HG03060 (cell line): ENCODE measurements around the gene PXDN.

ENCODE experiments used
- ATAC-seq: cut with Tn5 transposase; IDR thresholded peaks from one replicate; pipeline ENCODE4 v1.9.1; 2021; ENCODE audit warnings: low read depth, moderate number of reproducible peaks; ENCODE audit not compliant: unreplicated experiment

PXDN gene

GRCh38 chr2:1588051-1588977 lies 156.0 kb downstream of the PXDN start:
- ATAC-seq, result no peak

DNA sequence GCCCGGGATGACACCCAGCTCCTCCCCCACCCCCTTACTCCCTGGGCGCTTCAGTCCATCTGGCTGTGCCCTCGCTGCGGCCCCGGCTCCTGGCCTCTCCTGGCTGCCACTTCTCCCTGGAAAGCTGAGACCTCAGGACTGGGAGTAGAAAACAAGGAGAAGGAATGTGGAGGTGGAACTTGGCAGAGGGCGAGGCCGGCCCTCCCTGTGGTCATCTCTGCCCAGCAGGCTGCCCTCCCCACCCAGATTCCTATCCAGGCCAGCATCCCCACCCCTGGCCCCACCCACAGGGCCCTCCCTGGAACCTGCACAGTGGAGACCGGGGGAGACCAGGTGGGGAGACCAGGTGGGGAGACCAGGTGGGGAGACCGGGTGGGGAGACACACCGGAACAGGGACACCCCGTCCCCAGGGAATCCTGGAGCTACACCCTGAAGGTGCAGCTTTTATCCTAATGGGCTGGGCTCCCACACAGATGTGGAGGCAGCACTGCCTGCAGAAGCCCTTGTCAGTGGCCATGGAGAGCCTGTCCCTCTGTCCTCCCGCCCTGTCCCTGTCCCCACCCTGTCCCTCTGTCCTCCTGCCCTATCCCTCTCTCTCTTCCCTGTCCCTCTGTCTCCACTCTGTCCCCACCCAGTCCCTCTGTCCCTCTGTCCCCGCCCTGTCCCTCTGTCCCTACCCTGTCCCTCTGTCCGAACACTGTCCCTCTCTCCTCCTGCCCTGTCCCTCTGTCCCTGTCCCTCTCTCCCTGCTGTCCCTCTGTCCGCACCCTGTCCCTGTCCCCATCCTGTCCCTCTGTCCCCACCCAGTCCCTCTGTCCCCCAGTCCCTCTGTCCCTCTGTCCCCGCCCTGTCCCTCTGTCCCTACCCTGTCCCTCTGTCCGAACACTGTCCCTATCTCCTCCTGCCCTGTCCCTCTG lies 157.1 kb downstream of the PXDN start:
- ATAC-seq, result no peak

DNA sequence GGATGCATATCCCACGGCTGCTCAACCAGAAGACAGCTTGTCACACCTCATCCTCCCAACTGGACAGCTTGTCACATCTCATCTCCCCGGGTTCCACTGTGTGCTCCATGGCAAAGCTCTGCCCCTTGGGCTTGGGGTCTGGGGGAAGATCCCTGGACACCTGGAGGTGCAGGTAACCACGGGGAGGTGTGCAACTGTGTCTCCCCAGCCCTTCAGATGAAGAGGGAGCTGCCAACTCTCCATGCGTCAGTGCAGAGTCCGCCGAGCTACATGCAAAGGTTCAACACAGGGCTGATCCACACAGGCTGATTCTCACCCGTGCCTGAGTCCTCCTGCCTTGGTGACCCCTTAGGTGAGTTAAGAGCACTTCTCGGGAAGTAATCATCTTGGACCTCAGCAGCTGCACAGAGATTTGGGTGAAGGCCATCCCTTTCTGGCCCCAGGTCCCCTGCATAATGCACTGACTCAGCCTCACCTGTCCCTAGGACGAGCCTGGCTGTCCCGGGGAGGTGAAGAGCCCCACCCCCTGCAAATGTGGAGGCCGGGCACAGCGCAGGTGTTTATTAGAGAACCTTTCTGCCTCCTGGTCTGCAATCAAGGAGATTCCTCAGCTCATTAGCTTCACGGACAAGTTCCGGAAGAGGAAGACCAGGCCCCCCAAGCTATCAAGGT lies 157.9 kb downstream of the PXDN start:
- no peak for ATAC-seq

GRCh38 chr2:1585635-1586034 lies 158.7 kb downstream of the PXDN start:
- ATAC-seq, result no peak

- ATAC-seq, result no peak
These were observed 159.4 kb downstream of the PXDN start for GRCh38 chr2:1584691-1585485.

DNA sequence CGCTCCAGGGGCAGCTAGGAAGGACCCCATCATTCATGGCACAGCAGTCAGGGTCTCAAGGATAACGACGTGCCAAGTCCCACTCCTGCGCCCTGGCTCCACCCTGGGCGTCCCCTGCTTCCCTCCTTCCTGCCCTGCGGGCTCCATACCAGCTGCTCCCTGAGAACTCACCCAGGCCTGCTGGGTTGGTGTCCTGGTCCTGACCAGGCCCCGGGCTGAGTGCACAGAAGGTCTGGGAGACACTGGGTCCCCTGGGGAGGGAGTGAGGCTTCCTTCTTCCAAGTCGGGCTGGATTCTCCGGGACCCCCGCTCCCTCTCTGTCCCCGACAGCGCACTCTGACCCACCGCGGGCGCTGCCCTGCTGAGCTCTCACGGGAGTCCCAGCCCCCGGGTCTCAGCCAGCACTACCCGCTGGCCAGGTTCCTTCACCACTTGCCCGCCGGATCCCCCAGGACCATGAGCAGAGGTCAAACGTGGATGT lies 160.2 kb downstream of the PXDN start:
- ATAC-seq, result no peak

DNA sequence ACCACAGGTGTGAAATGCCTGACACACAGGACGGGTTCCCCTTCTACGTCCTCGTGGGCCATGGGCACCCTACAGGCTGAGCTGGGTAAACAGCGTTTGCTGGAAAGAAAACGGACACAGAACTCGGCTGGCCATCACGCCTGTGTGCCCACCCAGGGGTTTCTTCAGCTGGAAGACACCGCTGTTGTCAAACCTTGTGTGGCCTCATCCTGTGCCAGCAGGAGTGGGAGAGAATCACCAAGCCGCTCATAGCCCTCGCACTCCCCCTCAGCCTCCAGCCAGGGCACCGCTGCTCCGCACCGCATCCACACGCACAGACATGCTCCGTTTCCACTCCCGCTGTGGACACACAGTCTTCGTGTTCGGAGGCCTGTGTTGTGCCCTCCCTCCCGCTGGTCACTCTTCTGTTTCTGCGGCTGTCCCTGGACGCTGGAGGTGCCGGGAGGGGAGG lies 161.4 kb downstream of the PXDN start:
- ATAC-seq, result no peak

DNA sequence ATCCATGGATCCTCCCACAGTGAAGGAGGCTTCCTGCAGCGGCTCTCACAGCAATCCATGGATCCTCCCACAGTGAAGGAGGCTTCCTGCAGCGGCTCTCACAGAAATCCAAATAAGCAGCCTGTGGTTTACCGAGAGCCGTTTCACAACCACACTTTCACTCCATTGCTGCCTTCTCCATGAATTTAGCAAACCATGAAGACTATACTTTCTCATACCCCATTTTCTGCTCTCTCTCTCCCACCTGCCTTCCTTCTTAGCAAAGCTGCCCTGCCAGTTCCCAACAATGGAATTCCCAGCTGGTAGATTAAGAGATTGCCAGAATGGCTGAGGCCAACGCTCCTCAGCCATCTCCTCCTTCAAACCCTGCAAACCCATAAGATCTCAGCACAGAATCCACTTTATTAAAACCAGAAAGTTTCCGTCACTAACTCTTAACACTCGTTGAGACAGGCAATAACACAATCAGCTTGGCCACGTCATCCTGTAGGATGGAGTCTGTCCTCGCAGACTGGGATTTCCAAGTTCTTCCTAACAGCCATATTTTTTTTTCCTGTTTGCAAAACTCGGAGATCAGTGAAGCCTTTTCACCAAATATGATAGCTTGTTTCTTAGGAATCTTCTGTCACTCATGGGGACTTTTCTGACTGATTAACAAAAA lies 162.2 kb downstream of the PXDN start:
- no peak for ATAC-seq
